Measurements from ENCODE around the gene YAE1. TPM values are rescaled to one million over a fixed set of nuclear protein-coding genes. Genes with fewer than 3 reads are reported as not detected.

YAE1 gene
- total and polyA plus RNA-seq, 2 experiments from 2014 or later: 21.8 to 40.5 TPM

- no peaks in the 10 kb centered on the region for H3K27me3 ChIP-seq (replicated peaks; ENCODE audit: insufficient read depth)
- no peak for TF ChIP-seq EZH2phosphoT487 (IDR thresholded peaks at IDR 0.05; ENCODE audit: insufficient read depth, low read depth)
- no peak for TF ChIP-seq EZH2 (IDR thresholded peaks at IDR 0.05; ENCODE audit: insufficient read depth, poor library complexity, severe bottlenecking)
- H3K36me3 ChIP-seq (ENCODE audit: low read depth): no peaks in the 10 kb centered on the region
- no peak overlapping the region for H2AFZ ChIP-seq
- no peak for DNase-seq
- H3K9ac ChIP-seq: no peak overlapping the region
- no peaks in the 10 kb centered on the region for H4K20me1 ChIP-seq (ENCODE audit: insufficient read depth)
- no peaks in the 10 kb centered on the region for H3K9me2 ChIP-seq (ENCODE audit: insufficient read depth)
- H3K79me2 ChIP-seq (ENCODE audit: insufficient read depth): no peaks in the 10 kb centered on the region
- peaks cover 13% of the 10 kb centered on the region for H3K4me1 ChIP-seq (ENCODE audit: insufficient read depth)
- H3K4me3 ChIP-seq: no peak overlapping the region
- H3K9me3 ChIP-seq (ENCODE audit: low read depth): no peaks in the 10 kb centered on the region
- H3K27ac ChIP-seq: no peak overlapping the region
- in situ Hi-C loops (cut with MboI): no loop called here
- 0% methylated on average over 1 of the region's 1 CpG for WGBS, 2 experiments (ENCODE audit: low coverage in 1 of 2, low lambda C conversion rate in 2 of 2, missing lambda C conversion rate in 2 of 2)
- H3K4me2 ChIP-seq (ENCODE audit: unreplicated experiment): no peak overlapping the region
- peaks cover 3% of the 10 kb centered on the region; the same call in 1 of the 2 replicates for H3F3A ChIP-seq (ENCODE audit: insufficient read depth)
These were observed 9.0 kb upstream of the YAE1 start for GRCh38 chr7:39557222-39557621.

- no peaks in the 10 kb centered on the region for H4K20me1 ChIP-seq (ENCODE audit: insufficient read depth)
- no peaks in the 10 kb centered on the region for H3K9me3 ChIP-seq (ENCODE audit: low read depth)
- no peak overlapping the region for H3K4me2 ChIP-seq (ENCODE audit: unreplicated experiment)
- H2AFZ ChIP-seq: no peak overlapping the region
- TF ChIP-seq EZH2phosphoT487 (IDR thresholded peaks at IDR 0.05; ENCODE audit: insufficient read depth, low read depth) (no peak), EZH2 (IDR thresholded peaks at IDR 0.05; ENCODE audit: insufficient read depth, poor library complexity, severe bottlenecking) (no peak)
- no peaks in the 10 kb centered on the region for H3K27me3 ChIP-seq (replicated peaks; ENCODE audit: insufficient read depth)
- H3K27ac ChIP-seq: no peak overlapping the region
- no peaks in the 10 kb centered on the region for H3K79me2 ChIP-seq (ENCODE audit: insufficient read depth)
- H3K9ac ChIP-seq: no peak overlapping the region
- in situ Hi-C loops (cut with MboI): no loop called here
- peaks cover 13% of the 10 kb centered on the region for H3K4me1 ChIP-seq (ENCODE audit: insufficient read depth)
- H3K9me2 ChIP-seq (ENCODE audit: insufficient read depth): no peaks in the 10 kb centered on the region
- DNase-seq: no peak
- peaks cover 3% of the 10 kb centered on the region; the same call in 1 of the 2 replicates for H3F3A ChIP-seq (ENCODE audit: insufficient read depth)
- H3K4me3 ChIP-seq: no peak overlapping the region
- no peaks in the 10 kb centered on the region for H3K36me3 ChIP-seq (ENCODE audit: low read depth)
These were observed 8.3 kb upstream of the YAE1 start for GRCh38 chr7:39557911-39558310.

- Histone ChIP-seq H3K4me1 (ENCODE audit: insufficient read depth) (peaks cover 1% of the 10 kb centered on the region; the same call in 1 of the 2 replicates), H3K9ac (no peak overlapping the region), H3K27ac (no peak overlapping the region), H3K9me2 (ENCODE audit: insufficient read depth) (no peaks in the 10 kb centered on the region), H4K20me1 (ENCODE audit: insufficient read depth) (no peaks in the 10 kb centered on the region), H3K27me3 (replicated peaks; ENCODE audit: insufficient read depth) (no peaks in the 10 kb centered on the region), H2AFZ (no peak overlapping the region), H3K4me2 (ENCODE audit: unreplicated experiment) (no peak overlapping the region), H3K79me2 (ENCODE audit: insufficient read depth) (no peaks in the 10 kb centered on the region; the same call in 1 of the 2 replicates), H3K36me3 (ENCODE audit: low read depth) (no peaks in the 10 kb centered on the region), H3F3A (ENCODE audit: insufficient read depth) (no peaks in the 10 kb centered on the region), H3K9me3 (ENCODE audit: low read depth) (no peaks in the 10 kb centered on the region), H3K4me3 (no peak overlapping the region)
- DNase-seq: peak; percentile 11
- in situ Hi-C loops (cut with MboI): no loop called here
- TF ChIP-seq EZH2phosphoT487 (IDR thresholded peaks at IDR 0.05; ENCODE audit: insufficient read depth, low read depth): no peak
- TF ChIP-seq EZH2 (IDR thresholded peaks at IDR 0.05; ENCODE audit: insufficient read depth, poor library complexity, severe bottlenecking): no peak
- WGBS, 2 experiments (ENCODE audit: low coverage in 1 of 2, low lambda C conversion rate in 2 of 2, missing lambda C conversion rate in 2 of 2): 21 to 26% methylated on average over 1 of the region's 1 CpG
These were observed 5.8 kb upstream of the YAE1 start for GRCh38 chr7:39560408-39560807.

- Histone ChIP-seq H3K9ac (no peak overlapping the region), H3K4me2 (ENCODE audit: unreplicated experiment) (no peak overlapping the region), H3K4me3 (no peak overlapping the region), H3F3A (ENCODE audit: insufficient read depth) (no peaks in the 10 kb centered on the region), H3K27ac (no peak overlapping the region), H3K36me3 (ENCODE audit: low read depth) (no peaks in the 10 kb centered on the region), H3K9me2 (ENCODE audit: insufficient read depth) (no peaks in the 10 kb centered on the region), H3K9me3 (ENCODE audit: low read depth) (no peaks in the 10 kb centered on the region), H3K4me1 (ENCODE audit: insufficient read depth) (peaks cover 4% of the 10 kb centered on the region; the same call in 1 of the 2 replicates), H4K20me1 (ENCODE audit: insufficient read depth) (no peaks in the 10 kb centered on the region), H2AFZ (no peak overlapping the region), H3K79me2 (ENCODE audit: insufficient read depth) (no peaks in the 10 kb centered on the region; the same call in 1 of the 2 replicates), H3K27me3 (replicated peaks; ENCODE audit: insufficient read depth) (no peaks in the 10 kb centered on the region)
- in situ Hi-C loops (cut with MboI): no loop called here
- TF ChIP-seq EZH2phosphoT487 (IDR thresholded peaks at IDR 0.05; ENCODE audit: insufficient read depth, low read depth) (no peak), EZH2 (IDR thresholded peaks at IDR 0.05; ENCODE audit: insufficient read depth, poor library complexity, severe bottlenecking) (no peak)
- no peak for DNase-seq
- 91 to 94% methylated on average over 1 of the region's 1 CpG for WGBS, 2 experiments (ENCODE audit: low coverage in 1 of 2, low lambda C conversion rate in 2 of 2, missing lambda C conversion rate in 2 of 2)
These were observed 5.2 kb upstream of the YAE1 start for GRCh38 chr7:39560997-39561396.

- H3K4me2 ChIP-seq (ENCODE audit: unreplicated experiment): peak overlapping the region; percentile 99
- in situ Hi-C loops (cut with MboI): no loop called here
- peaks cover 13% of the 10 kb centered on the region for H3K4me1 ChIP-seq (ENCODE audit: insufficient read depth)
- peak overlapping the region; percentile 87 for H3K9ac ChIP-seq
- DNase-seq: peak; percentile 12
- H3K4me3 ChIP-seq: peak overlapping the region; percentile 96
- no peaks in the 10 kb centered on the region for H3K36me3 ChIP-seq (ENCODE audit: low read depth)
- H3K27ac ChIP-seq: peak overlapping the region; percentile 60
- H3K9me3 ChIP-seq (ENCODE audit: low read depth): no peaks in the 10 kb centered on the region
- 48 to 49% methylated on average over 4 of the region's 4 CpGs for WGBS, 2 experiments (ENCODE audit: low coverage in 1 of 2, low lambda C conversion rate in 2 of 2, missing lambda C conversion rate in 2 of 2)
- no peak for TF ChIP-seq EZH2phosphoT487 (IDR thresholded peaks at IDR 0.05; ENCODE audit: insufficient read depth, low read depth)
- TF ChIP-seq EZH2 (IDR thresholded peaks at IDR 0.05; ENCODE audit: insufficient read depth, poor library complexity, severe bottlenecking): no peak
- H2AFZ ChIP-seq: peak overlapping the region; percentile 99
- H4K20me1 ChIP-seq (ENCODE audit: insufficient read depth): no peaks in the 10 kb centered on the region
- peaks cover 41% of the 10 kb centered on the region for H3K79me2 ChIP-seq (ENCODE audit: insufficient read depth)
- H3F3A ChIP-seq (ENCODE audit: insufficient read depth): no peaks in the 10 kb centered on the region
- H3K27me3 ChIP-seq (replicated peaks; ENCODE audit: insufficient read depth): no peaks in the 10 kb centered on the region
- no peaks in the 10 kb centered on the region for H3K9me2 ChIP-seq (ENCODE audit: insufficient read depth)
These were observed 666 bp upstream of the YAE1 start for GRCh38 chr7:39565538-39565937.
